ENCODE measurements around the gene NFKBIE. TPM values are rescaled to one million over a fixed set of nuclear protein-coding genes. Genes with fewer than 3 reads are reported as not detected.
A peak's percentile ranks its signal among the peaks of the same experiment; 100 is the strongest.

NFKBIE gene
- total and polyA plus RNA-seq, 2 of the 13 experiments (the other 11 are each of a cell fraction or from before 2014, with no cell fraction given), result 6.7 to 14.5 TPM

GRCh38 chr6:44237813-44238433 lies 27.4 kb downstream of the NFKBIE start (continued):
- TF ChIP-seq SP1 (IDR thresholded peaks at IDR 0.05) (no peak), SP1 (CRISPR knock-in tag; IDR thresholded peaks at IDR 0.05) (no peak; the same call in none of the 2 replicates), NR2F2 (IDR thresholded peaks at IDR 0.05; ENCODE audit: borderline replicate concordance, low read depth) (peak; percentile 16; the same call in 1 of the 2 replicates), ZNF768 (CRISPR knock-in tag; IDR thresholded peaks at IDR 0.05) (peak; percentile 72; the same call in 1 of the 2 replicates), ZNF576 (CRISPR knock-in tag; IDR thresholded peaks at IDR 0.05) (peak; percentile 31; the same call in 1 of the 2 replicates), ARID4A (CRISPR knock-in tag; IDR thresholded peaks at IDR 0.05; ENCODE audit: borderline replicate concordance) (peak; percentile 68; the same call in 1 of the 2 replicates), TSC22D2 (CRISPR knock-in tag; IDR thresholded peaks at IDR 0.05; ENCODE audit: borderline replicate concordance) (no peak), FOXC1 (CRISPR knock-in tag; IDR thresholded peaks at IDR 0.05; ENCODE audit: borderline replicate concordance) (no peak; the same call in 1 of the 2 replicates), BRD4 (CRISPR knock-in tag; IDR thresholded peaks at IDR 0.05) (no peak; the same call in 1 of the 2 replicates), ZNF879 (CRISPR knock-in tag; IDR thresholded peaks at IDR 0.05) (no peak), ZNF549 (CRISPR knock-in tag; IDR thresholded peaks at IDR 0.05) (no peak), CEBPZ (IDR thresholded peaks at IDR 0.05; ENCODE audit: low read length) (no peak), GRHL1 (CRISPR knock-in tag; conservative IDR thresholded peaks at IDR 0.05) (no peak), MED1 (CRISPR knock-in tag; IDR thresholded peaks at IDR 0.05) (no peak; the same call in none of the 2 replicates), ZNF7 (CRISPR knock-in tag; IDR thresholded peaks at IDR 0.05) (no peak), ISX (CRISPR knock-in tag; conservative IDR thresholded peaks at IDR 0.05) (no peak), CENPT (CRISPR knock-in tag; IDR thresholded peaks at IDR 0.05; ENCODE audit: low read depth) (no peak)

Data from HepG2 (cell line).